ENCODE data around the gene PATE1.

PATE1 gene

GRCh38 chr11:125724125-125724524 lies 22.0 kb upstream of the PATE1 start:
- Histone ChIP-seq H3K9me3 (ENCODE audit: severe bottlenecking) (no peaks in the 10 kb centered on the region), H3K27ac (ENCODE audit: poor library complexity, severe bottlenecking) (no peak overlapping the region), H3K4me3 (ENCODE audit: severe bottlenecking) (no peak overlapping the region), H3K4me1 (ENCODE audit: insufficient read depth, poor library complexity, severe bottlenecking) (no peaks in the 10 kb centered on the region), H3K36me3 (ENCODE audit: low read depth) (no peaks in the 10 kb centered on the region), H3K27me3 (ENCODE audit: insufficient read depth, poor library complexity, severe bottlenecking) (peaks cover 9% of the 10 kb centered on the region)
- DNase-seq (ENCODE audit: low spot score): no peak
- TF ChIP-seq CTCF (IDR thresholded peaks at IDR 0.05; ENCODE audit: poor library complexity, severe bottlenecking): peak; percentile 28
- peak; percentile 54; the same call in 1 of the 3 replicates for ATAC-seq (ENCODE audit: low read depth)

GRCh38 chr11:125728969-125729368 lies 17.1 kb upstream of the PATE1 start:
- H3K4me1 ChIP-seq (ENCODE audit: insufficient read depth, poor library complexity, severe bottlenecking): no peaks in the 10 kb centered on the region
- H3K27ac ChIP-seq (ENCODE audit: poor library complexity, severe bottlenecking): no peak overlapping the region
- no peaks in the 10 kb centered on the region for H3K9me3 ChIP-seq (ENCODE audit: severe bottlenecking)
- peaks cover 20% of the 10 kb centered on the region for H3K27me3 ChIP-seq (ENCODE audit: insufficient read depth, poor library complexity, severe bottlenecking)
- H3K36me3 ChIP-seq (ENCODE audit: low read depth): no peaks in the 10 kb centered on the region
- no peak for TF ChIP-seq CTCF (IDR thresholded peaks at IDR 0.05; ENCODE audit: poor library complexity, severe bottlenecking)
- DNase-seq (ENCODE audit: low spot score): no peak
- no peak overlapping the region for H3K4me3 ChIP-seq (ENCODE audit: severe bottlenecking)
- no peak for ATAC-seq (ENCODE audit: low read depth)

- no peak for TF ChIP-seq CTCF (IDR thresholded peaks at IDR 0.05; ENCODE audit: poor library complexity, severe bottlenecking)
- no peak for ATAC-seq (ENCODE audit: low read depth)
- H3K27ac ChIP-seq (ENCODE audit: poor library complexity, severe bottlenecking): no peak overlapping the region
- no peak overlapping the region for H3K4me3 ChIP-seq (ENCODE audit: severe bottlenecking)
- H3K36me3 ChIP-seq (ENCODE audit: low read depth): no peaks in the 10 kb centered on the region
- H3K27me3 ChIP-seq (ENCODE audit: insufficient read depth, poor library complexity, severe bottlenecking): peaks cover 26% of the 10 kb centered on the region
- no peak for DNase-seq (ENCODE audit: low spot score)
- H3K9me3 ChIP-seq (ENCODE audit: severe bottlenecking): no peaks in the 10 kb centered on the region
- no peaks in the 10 kb centered on the region for H3K4me1 ChIP-seq (ENCODE audit: insufficient read depth, poor library complexity, severe bottlenecking)
Observed at GRCh38 chr11:125740617-125741016, 5.5 kb upstream of the PATE1 start.

- H3K4me3 ChIP-seq (ENCODE audit: severe bottlenecking): no peak overlapping the region
- peaks cover 17% of the 10 kb centered on the region for H3K27me3 ChIP-seq (ENCODE audit: insufficient read depth, poor library complexity, severe bottlenecking)
- H3K27ac ChIP-seq (ENCODE audit: poor library complexity, severe bottlenecking): no peak overlapping the region
- TF ChIP-seq CTCF (IDR thresholded peaks at IDR 0.05; ENCODE audit: poor library complexity, severe bottlenecking): no peak
- no peaks in the 10 kb centered on the region for H3K36me3 ChIP-seq (ENCODE audit: low read depth)
- H3K9me3 ChIP-seq (ENCODE audit: severe bottlenecking): no peaks in the 10 kb centered on the region
- no peaks in the 10 kb centered on the region for H3K4me1 ChIP-seq (ENCODE audit: insufficient read depth, poor library complexity, severe bottlenecking)
- no peak for DNase-seq (ENCODE audit: low spot score)
- ATAC-seq (ENCODE audit: low read depth): peak; percentile 25; the same call in 1 of the 3 replicates
Observed at GRCh38 chr11:125743681-125744080, 2.4 kb upstream of the PATE1 start.

GRCh38 chr11:125750629-125751028 lies 4.5 kb downstream of the PATE1 start:
- DNase-seq (ENCODE audit: low spot score): no peak
- no peak overlapping the region for H3K4me3 ChIP-seq (ENCODE audit: severe bottlenecking)
- TF ChIP-seq CTCF (IDR thresholded peaks at IDR 0.05; ENCODE audit: poor library complexity, severe bottlenecking): no peak
- no peaks in the 10 kb centered on the region for H3K36me3 ChIP-seq (ENCODE audit: low read depth)
- no peak for ATAC-seq (ENCODE audit: low read depth)
- H3K9me3 ChIP-seq (ENCODE audit: severe bottlenecking): no peaks in the 10 kb centered on the region
- peaks cover 25% of the 10 kb centered on the region for H3K27me3 ChIP-seq (ENCODE audit: insufficient read depth, poor library complexity, severe bottlenecking)
- no peak overlapping the region for H3K27ac ChIP-seq (ENCODE audit: poor library complexity, severe bottlenecking)
- H3K4me1 ChIP-seq (ENCODE audit: insufficient read depth, poor library complexity, severe bottlenecking): no peaks in the 10 kb centered on the region

Data from RWPE2 (cell line).